GM19023 (cell line): ENCODE results near the gene GARIN1A.
"Not testable (repeated sequence)": the region's sequence is repeated elsewhere in the genome, so short reads cannot be mapped to it uniquely, and the experiment has no call there.

Experiments used
- ATAC-seq: cut with Tn5 transposase; IDR thresholded peaks from one replicate; pipeline ENCODE4 v1.9.1; 2021; ENCODE audit warnings: mild to moderate bottlenecking, moderate library complexity; ENCODE audit not compliant: unreplicated experiment

GARIN1A gene

GRCh38 chr7:128671992-128672391, at the start of gene GARIN1A:
TSS of gene GARIN1A (plus strand) at chr7:128672292. CDS start at chr7:128672398, 106 bp downstream.
- no peak for ATAC-seq

GRCh38 chr7:128627124-128627523, 45.0 kb upstream of the GARIN1A start:
- ATAC-seq = not testable (repeated sequence)

- ATAC-seq = not testable (repeated sequence)
Observed at GRCh38 chr7:128633915-128634314, 38.2 kb upstream of the GARIN1A start.

GRCh38 chr7:128645206-128645605, 26.9 kb upstream of the GARIN1A start:
- ATAC-seq = not testable (repeated sequence)

GRCh38 chr7:128645844-128646243, 26.2 kb upstream of the GARIN1A start:
- ATAC-seq = not testable (repeated sequence)

GRCh38 chr7:128646877-128647276, 25.2 kb upstream of the GARIN1A start:
- ATAC-seq = not testable (repeated sequence)

GRCh38 chr7:128651096-128651495, 21.0 kb upstream of the GARIN1A start:
- ATAC-seq = not testable (repeated sequence)

GRCh38 chr7:128652606-128653005, 19.5 kb upstream of the GARIN1A start:
- not testable (repeated sequence) for ATAC-seq

GRCh38 chr7:128653197-128653596, 18.9 kb upstream of the GARIN1A start:
- ATAC-seq = not testable (repeated sequence)

- ATAC-seq = not testable (repeated sequence)
Observed at GRCh38 chr7:128654080-128654479, 18.0 kb upstream of the GARIN1A start.

- ATAC-seq = not testable (repeated sequence)
Observed at GRCh38 chr7:128654501-128654900, 17.6 kb upstream of the GARIN1A start.

- not testable (repeated sequence) for ATAC-seq
Observed at GRCh38 chr7:128658428-128658827, 13.7 kb upstream of the GARIN1A start.

- no peak for ATAC-seq
Observed at GRCh38 chr7:128660596-128660995, 11.5 kb upstream of the GARIN1A start.

GRCh38 chr7:128661446-128661845, 10.6 kb upstream of the GARIN1A start:
- ATAC-seq = no peak

- no peak for ATAC-seq
Observed at GRCh38 chr7:128662091-128662490, 10.0 kb upstream of the GARIN1A start.

GRCh38 chr7:128663223-128663622, 8.9 kb upstream of the GARIN1A start:
- ATAC-seq = not testable (repeated sequence)

- ATAC-seq = no peak
Observed at GRCh38 chr7:128665057-128665456, 7.0 kb upstream of the GARIN1A start.

- no peak for ATAC-seq
Observed at GRCh38 chr7:128666200-128666599, 5.9 kb upstream of the GARIN1A start.

GRCh38 chr7:128672927-128673517, 930 bp downstream of the GARIN1A start:
- no peak for ATAC-seq

- ATAC-seq = no peak
Observed at GRCh38 chr7:128673571-128673970, 1.5 kb downstream of the GARIN1A start.

- ATAC-seq = no peak
Observed at GRCh38 chr7:128676665-128677064, 4.6 kb downstream of the GARIN1A start.

GRCh38 chr7:128679920-128680319, 7.8 kb downstream of the GARIN1A start:
- no peak for ATAC-seq
